ENCODE measurements around the gene STK39.

STK39 gene

GRCh38 chr2:168203762-168204693 lies 43.4 kb downstream of the STK39 start:
- no peak for DNase-seq

- DNase-seq = no peak
These were observed 45.7 kb downstream of the STK39 start for GRCh38 chr2:168201584-168202116.

- DNase-seq = no peak
These were observed 46.3 kb downstream of the STK39 start for GRCh38 chr2:168200930-168201583.

GRCh38 chr2:168198476-168199207 lies 48.8 kb downstream of the STK39 start:
- peak; percentile 51 for DNase-seq

- no peak for DNase-seq
These were observed 50.6 kb downstream of the STK39 start for GRCh38 chr2:168196764-168197180.

GRCh38 chr2:168194784-168195522 lies 52.4 kb downstream of the STK39 start:
- no peak for DNase-seq

GRCh38 chr2:168192839-168193616 lies 54.4 kb downstream of the STK39 start:
- DNase-seq = peak; percentile 7

- DNase-seq = no peak
These were observed 55.2 kb downstream of the STK39 start for GRCh38 chr2:168191955-168192785.

- no peak for DNase-seq
These were observed 56.6 kb downstream of the STK39 start for GRCh38 chr2:168190590-168191336.

GRCh38 chr2:168189835-168190569 lies 57.4 kb downstream of the STK39 start:
- no peak for DNase-seq

GRCh38 chr2:168188002-168188401 lies 59.4 kb downstream of the STK39 start:
- DNase-seq = no peak

GRCh38 chr2:168186452-168186851 lies 60.9 kb downstream of the STK39 start:
- DNase-seq = no peak

- peak; percentile 71 for DNase-seq
These were observed 61.7 kb downstream of the STK39 start for GRCh38 chr2:168185583-168186274.

- DNase-seq = peak; percentile 43
These were observed 62.5 kb downstream of the STK39 start for GRCh38 chr2:168184681-168185513.

GRCh38 chr2:168183308-168183997 lies 63.9 kb downstream of the STK39 start:
- no peak for DNase-seq

GRCh38 chr2:168182550-168183249 lies 64.7 kb downstream of the STK39 start:
- no peak for DNase-seq

All from inflammatory macrophage treated with lipopolysaccharide for 4 hours (primary cell).